Natural killer cell (primary cell): ENCODE results near the gene TEX11. TPM values are rescaled to one million over a fixed set of nuclear protein-coding genes. Genes with fewer than 3 reads are reported as not detected.
"Not testable (repeated sequence)": the region's sequence is repeated elsewhere in the genome, so short reads cannot be mapped to it uniquely, and the experiment has no call there.

Source experiments
- ATAC-seq, 3 donors: fragments of 150-1000 bp in 2 of 3; fragments of 200-7000 bp in 1 of 3; cut with Tn5 transposase; 1 replicate in 1 of 3; 2 replicates in 2 of 3; pipeline ENCODE4 v1.10.0; 2021; ENCODE audit warnings: mild to moderate bottlenecking in 2 of 3, moderate library complexity in 2 of 3
- DNase-seq, 2 donors: peaks; one replicate each; pipeline versions ENCODE4 v3.0.0 to v3.0.0-alpha.2; 2013 to 2021; ENCODE audit warnings: mixed read lengths in 1 of 2
- H3K27ac ChIP-seq: one replicate; pipeline ENCODE4 v1.5.1; 2013; ENCODE audit warnings: mild to moderate bottlenecking, low read length
- H3K27me3 ChIP-seq: one replicate; pipeline ENCODE4 v1.6.1; 2013; ENCODE audit warnings: low read length; ENCODE audit not compliant: control insufficient read depth, insufficient read depth
- H3K36me3 ChIP-seq: one replicate; pipeline ENCODE4 v1.6.1; 2013; ENCODE audit warnings: low read length; ENCODE audit not compliant: control insufficient read depth, insufficient read depth
- H3K4me1 ChIP-seq: one replicate; pipeline ENCODE4 v1.6.1; 2013; ENCODE audit warnings: low read length; ENCODE audit not compliant: control insufficient read depth, insufficient read depth
- H3K4me3 ChIP-seq: one replicate; pipeline ENCODE4 v1.5.1; 2013; ENCODE audit warnings: low read length
- H3K9me3 ChIP-seq: one replicate; pipeline ENCODE4 v1.6.1; 2013; ENCODE audit warnings: low read length; ENCODE audit not compliant: control insufficient read depth, insufficient read depth
- H3K27ac Mint-ChIP-seq, 2 donors: one replicate each; pipeline ENCODE4 v1.8.0; 2022; ENCODE audit warnings: mild to moderate bottlenecking in 2 of 2, mixed read lengths in 2 of 2, moderate library complexity in 1 of 2
- H3K27me3 Mint-ChIP-seq, 2 donors: one replicate each; pipeline ENCODE4 v1.8.0; 2022; ENCODE audit warnings: low read depth in 2 of 2, mixed read lengths in 2 of 2
- H3K36me3 Mint-ChIP-seq: one replicate; pipeline ENCODE4 v1.8.0; 2022; ENCODE audit warnings: mixed read lengths
- H3K4me1 Mint-ChIP-seq, 2 donors: one replicate each; pipeline ENCODE4 v1.8.0; 2022; ENCODE audit warnings: mixed read lengths in 2 of 2
- H3K4me3 Mint-ChIP-seq: one replicate; pipeline ENCODE4 v1.8.0; 2022; ENCODE audit warnings: mild to moderate bottlenecking, moderate library complexity, mixed read lengths
- H3K9me3 Mint-ChIP-seq, 2 donors: one replicate each; pipeline ENCODE4 v1.8.0; 2022; ENCODE audit warnings: mixed read lengths in 2 of 2
- CTCF ChIP-seq: fragments of 200-600 bp; IDR thresholded peaks from one replicate; pipeline ENCODE4 v1.8.0; 2022; ENCODE audit warnings: antibody characterized with exemption
- WGBS: methylation state at CpG from one replicate; pipeline ENCODE4 v1.1.7; 2013; ENCODE audit warnings: missing lambda C conversion rate; ENCODE audit not compliant: insufficient coverage; 5-methylcytosine and 5-hydroxymethylcytosine counted together
- intact Hi-C: fragments of 100-400 bp; cut with micrococcal nuclease; formaldehyde crosslinking; loops from one replicate; pipeline ENCODE4 v1.14.2; 2022
- total RNA-seq, 4 donors: library from RNA; stranded (reverse); fragments of 120-200 nt in 1 of 4; gene quantifications; one replicate each; pipeline versions ENCODE4 v1.2.3 to v1.2.4, GENCODE V29; 2013 to 2022

The TEX11 gene
- total RNA-seq, 3 donors from 2014 or later (not counting 1 experiment from before 2014, with no cell fraction given), result not detected

DNA sequence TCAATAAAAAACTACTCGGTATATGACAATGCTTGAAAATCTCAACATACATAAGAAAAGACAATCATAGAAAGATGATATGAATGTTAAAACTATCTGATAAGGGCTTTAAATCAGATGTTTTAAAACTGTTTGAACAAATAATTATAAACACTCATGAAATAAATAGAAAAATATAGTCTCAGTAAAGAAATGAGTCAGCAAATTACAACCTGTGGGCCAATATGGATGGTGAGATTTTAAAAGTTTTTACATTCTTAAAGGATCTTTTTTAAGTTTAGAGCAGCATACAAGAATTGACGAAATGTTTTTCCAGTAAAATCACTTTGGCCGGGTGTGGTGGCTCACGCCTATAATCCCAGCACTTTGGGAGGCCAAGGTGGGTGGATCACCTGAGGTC is 83.1 kb downstream of the TEX11 start:
- no peak for ATAC-seq

GRCh38 chrX:70808942-70809940 is 99.3 kb downstream of the TEX11 start:
- DNase-seq, result no peak
- Mint-ChIP-seq H3K36me3 (no peaks in the 10 kb centered on the region), H3K27me3 (peaks cover 0 to 21% of the 10 kb centered on the region in 2 donors), H3K27ac (no peak overlapping the region), H3K4me3 (no peak overlapping the region), H3K9me3 (no peaks in the 10 kb centered on the region), H3K4me1 (no peaks in the 10 kb centered on the region)
- intact Hi-C loops, result no loop called here
- WGBS, result 98% methylated on average over 7 of the region's 11 CpGs
- H3K4me1 ChIP-seq, result no peaks in the 10 kb centered on the region
- no peaks in the 10 kb centered on the region for H3K27me3 ChIP-seq
- no peak overlapping the region for H3K4me3 ChIP-seq
- H3K27ac ChIP-seq, result no peak overlapping the region
- no peaks in the 10 kb centered on the region for H3K36me3 ChIP-seq
- no peak for TF ChIP-seq CTCF
- H3K9me3 ChIP-seq, result no peaks in the 10 kb centered on the region
- ATAC-seq, result no peak

More for the DNA sequence above, 83.1 kb downstream of the TEX11 start:
- peaks cover 14 to 23% of the 10 kb centered on the region in 2 donors for H3K27me3 Mint-ChIP-seq
- H3K36me3 Mint-ChIP-seq, result no peaks in the 10 kb centered on the region
- H3K4me1 ChIP-seq, result no peaks in the 10 kb centered on the region
- no peaks in the 10 kb centered on the region for H3K4me1 Mint-ChIP-seq
- H3K4me3 Mint-ChIP-seq, result no peak overlapping the region
- H3K9me3 Mint-ChIP-seq, result no peaks in the 10 kb centered on the region
- no peak overlapping the region for H3K4me3 ChIP-seq
- no peaks in the 10 kb centered on the region for H3K9me3 ChIP-seq
- no peak overlapping the region for H3K27ac ChIP-seq
- 80% methylated on average over 2 of the region's 4 CpGs for WGBS
- TF ChIP-seq CTCF, result no peak
- H3K27ac Mint-ChIP-seq, result no peak overlapping the region
- DNase-seq, result no peak
- no peaks in the 10 kb centered on the region for H3K36me3 ChIP-seq
- intact Hi-C loops, result no loop called here
- no peaks in the 10 kb centered on the region for H3K27me3 ChIP-seq

DNA sequence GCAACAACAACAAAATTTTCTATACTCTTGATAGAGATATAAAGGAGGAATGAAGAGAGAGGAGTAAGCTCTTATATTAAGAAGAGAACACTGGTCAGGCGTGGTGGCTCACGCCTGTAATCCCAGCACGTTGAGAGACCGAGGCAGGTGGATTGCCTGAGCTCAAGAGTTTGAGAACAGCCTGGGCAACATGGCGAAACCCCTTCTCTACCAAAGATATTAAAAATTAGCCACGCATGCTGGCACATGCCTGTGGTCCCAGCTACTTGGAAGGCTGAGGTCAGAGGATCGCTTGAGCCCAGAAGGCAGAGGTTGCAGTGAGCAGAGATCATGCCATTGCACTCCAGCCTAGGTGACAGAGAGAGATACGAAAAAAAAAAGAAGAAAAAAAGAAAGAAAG is 102.4 kb downstream of the TEX11 start:
- H3K4me3 Mint-ChIP-seq, result no peak overlapping the region
- WGBS, result 96% methylated on average over 6 of the region's 8 CpGs
- H3K27me3 ChIP-seq, result no peaks in the 10 kb centered on the region
- no peaks in the 10 kb centered on the region for H3K9me3 ChIP-seq
- intact Hi-C loops, result no loop called here
- ATAC-seq, result no peak
- no peaks in the 10 kb centered on the region for H3K36me3 ChIP-seq
- no peaks in the 10 kb centered on the region for H3K9me3 Mint-ChIP-seq
- no peak for DNase-seq
- no peak overlapping the region for H3K4me3 ChIP-seq
- no peak for TF ChIP-seq CTCF
- no peaks in the 10 kb centered on the region for H3K4me1 ChIP-seq
- no peak overlapping the region for H3K27ac Mint-ChIP-seq
- no peak overlapping the region for H3K27ac ChIP-seq
- peaks cover 7 to 28% of the 10 kb centered on the region in 2 donors for H3K27me3 Mint-ChIP-seq
- H3K4me1 Mint-ChIP-seq, result no peaks in the 10 kb centered on the region
- no peaks in the 10 kb centered on the region for H3K36me3 Mint-ChIP-seq

DNA sequence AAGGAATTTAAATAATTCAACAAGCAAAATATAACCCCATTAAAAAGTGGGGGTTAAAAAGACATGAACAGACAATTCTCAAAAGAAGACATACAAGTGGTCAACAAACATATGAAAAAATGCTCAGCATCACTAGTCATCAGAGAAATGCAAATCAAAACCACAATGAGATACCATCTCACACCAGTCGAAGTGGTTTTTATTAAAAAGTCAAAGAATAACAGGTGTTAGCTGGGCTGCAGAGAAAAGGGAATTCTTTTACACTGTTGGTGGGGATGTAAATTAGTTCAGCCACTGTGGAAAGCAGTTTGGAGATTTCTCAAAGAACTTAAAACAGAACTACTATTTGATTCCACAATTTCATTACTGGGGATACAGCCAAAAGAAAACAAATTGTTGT is 111.8 kb downstream of the TEX11 start:
- DNase-seq, H3K9me3 ChIP-seq, H3K27me3 ChIP-seq, H3K27ac Mint-ChIP-seq, H3K4me3 Mint-ChIP-seq, H3K4me1 ChIP-seq, H3K4me1 Mint-ChIP-seq, ATAC-seq, H3K9me3 Mint-ChIP-seq, H3K27ac ChIP-seq, intact Hi-C loops, H3K36me3 Mint-ChIP-seq, H3K36me3 ChIP-seq, H3K4me3 ChIP-seq: not testable (repeated sequence)
- WGBS, result no CpG with 5 or more reads among the region's 1 CpG
- peaks cover 3 to 65% of the 10 kb centered on the region in 2 donors for H3K27me3 Mint-ChIP-seq
